ENCODE results near the gene AFDN.

GRCh38 chr6:167953551-167953950, 126.8 kb downstream of the AFDN start:
- TF ChIP-seq, protein P1, sequence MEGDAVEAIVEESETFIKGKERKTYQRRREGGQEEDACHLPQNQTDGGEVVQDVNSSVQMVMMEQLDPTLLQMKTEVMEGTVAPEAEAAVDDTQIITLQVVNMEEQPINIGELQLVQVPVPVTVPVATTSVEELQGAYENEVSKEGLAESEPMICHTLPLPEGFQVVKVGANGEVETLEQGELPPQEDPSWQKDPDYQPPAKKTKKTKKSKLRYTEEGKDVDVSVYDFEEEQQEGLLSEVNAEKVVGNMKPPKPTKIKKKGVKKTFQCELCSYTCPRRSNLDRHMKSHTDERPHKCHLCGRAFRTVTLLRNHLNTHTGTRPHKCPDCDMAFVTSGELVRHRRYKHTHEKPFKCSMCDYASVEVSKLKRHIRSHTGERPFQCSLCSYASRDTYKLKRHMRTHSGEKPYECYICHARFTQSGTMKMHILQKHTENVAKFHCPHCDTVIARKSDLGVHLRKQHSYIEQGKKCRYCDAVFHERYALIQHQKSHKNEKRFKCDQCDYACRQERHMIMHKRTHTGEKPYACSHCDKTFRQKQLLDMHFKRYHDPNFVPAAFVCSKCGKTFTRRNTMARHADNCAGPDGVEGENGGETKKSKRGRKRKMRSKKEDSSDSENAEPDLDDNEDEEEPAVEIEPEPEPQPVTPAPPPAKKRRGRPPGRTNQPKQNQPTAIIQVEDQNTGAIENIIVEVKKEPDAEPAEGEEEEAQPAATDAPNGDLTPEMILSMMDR (IDR thresholded peaks at IDR 0.05) = no peak
- no peak for TF ChIP-seq POLR2A (IDR thresholded peaks at IDR 0.05)
